Muscle of back (tissue), 11 donors: ENCODE results near the gene ERICH4. TPM values are rescaled to one million over a fixed set of nuclear protein-coding genes. Genes with fewer than 3 reads are reported as not detected.
A peak's percentile ranks its signal among the peaks of the same experiment; 100 is the strongest.

ENCODE experiments used
- DNase-seq, 3 donors: peaks; one replicate each; pipeline versions ENCODE4 v3.0.0 to v3.0.0-alpha.2; 2013
- polyA plus RNA-seq, 10 donors: library from polyadenylated mRNA; unstranded; fragments of 120-200 nt; gene quantifications; one replicate each; pipeline ENCODE4 v1.2.1, GENCODE V29; 2013; ENCODE audit not compliant: insufficient read length in 10 of 10

ERICH4 gene
- polyA plus RNA-seq, 10 donors = 0.16 to 0.50 (median 0.22) TPM; not detected in 5

- DNase-seq = no peak
These were observed 29.0 kb upstream of the ERICH4 start for GRCh38 chr19:41413947-41414346.

- no peak for DNase-seq
These were observed 28.5 kb upstream of the ERICH4 start for GRCh38 chr19:41414461-41414860.

- no peak for DNase-seq
These were observed 27.8 kb upstream of the ERICH4 start for GRCh38 chr19:41415154-41415571.

- DNase-seq = no peak
These were observed 26.7 kb upstream of the ERICH4 start for GRCh38 chr19:41416194-41416674.

- peak in 1 of 3 donors; percentile 30 for DNase-seq
These were observed 22.7 kb upstream of the ERICH4 start for GRCh38 chr19:41420101-41420880.

- no peak for DNase-seq
These were observed 21.6 kb upstream of the ERICH4 start for GRCh38 chr19:41421314-41421713.

GRCh38 chr19:41421973-41422372 lies 21.0 kb upstream of the ERICH4 start:
- no peak for DNase-seq

GRCh38 chr19:41422456-41422855 lies 20.5 kb upstream of the ERICH4 start:
- no peak for DNase-seq

- DNase-seq = no peak
These were observed 20.0 kb upstream of the ERICH4 start for GRCh38 chr19:41422955-41423354.

GRCh38 chr19:41424335-41425173 lies 18.4 kb upstream of the ERICH4 start:
- no peak for DNase-seq

GRCh38 chr19:41425174-41426115 lies 17.5 kb upstream of the ERICH4 start:
- no peak for DNase-seq

GRCh38 chr19:41426116-41426841 lies 16.7 kb upstream of the ERICH4 start:
- DNase-seq = no peak

- peak; percentile 60 to 86 (median 66) for DNase-seq
These were observed 15.9 kb upstream of the ERICH4 start, which contains the start of gene B3GNT8 for GRCh38 chr19:41426952-41427646. B3GNT8 (minus strand) TSS chr19:41427374; CDS start chr19:41426778, 596 bp downstream.

GRCh38 chr19:41427647-41428480 lies 15.1 kb upstream of the ERICH4 start:
- DNase-seq = no peak

- no peak for DNase-seq
These were observed 14.5 kb upstream of the ERICH4 start for GRCh38 chr19:41428481-41428859.

- no peak for DNase-seq
These were observed 12.0 kb upstream of the ERICH4 start for GRCh38 chr19:41430922-41431321.

GRCh38 chr19:41431426-41432386 lies 11.2 kb upstream of the ERICH4 start:
- DNase-seq = peak in 1 of 3 donors; percentile 35

GRCh38 chr19:41433171-41433570 lies 9.8 kb upstream of the ERICH4 start:
- no peak for DNase-seq
